ENCODE measurements around the gene SPHK2.

DNA sequence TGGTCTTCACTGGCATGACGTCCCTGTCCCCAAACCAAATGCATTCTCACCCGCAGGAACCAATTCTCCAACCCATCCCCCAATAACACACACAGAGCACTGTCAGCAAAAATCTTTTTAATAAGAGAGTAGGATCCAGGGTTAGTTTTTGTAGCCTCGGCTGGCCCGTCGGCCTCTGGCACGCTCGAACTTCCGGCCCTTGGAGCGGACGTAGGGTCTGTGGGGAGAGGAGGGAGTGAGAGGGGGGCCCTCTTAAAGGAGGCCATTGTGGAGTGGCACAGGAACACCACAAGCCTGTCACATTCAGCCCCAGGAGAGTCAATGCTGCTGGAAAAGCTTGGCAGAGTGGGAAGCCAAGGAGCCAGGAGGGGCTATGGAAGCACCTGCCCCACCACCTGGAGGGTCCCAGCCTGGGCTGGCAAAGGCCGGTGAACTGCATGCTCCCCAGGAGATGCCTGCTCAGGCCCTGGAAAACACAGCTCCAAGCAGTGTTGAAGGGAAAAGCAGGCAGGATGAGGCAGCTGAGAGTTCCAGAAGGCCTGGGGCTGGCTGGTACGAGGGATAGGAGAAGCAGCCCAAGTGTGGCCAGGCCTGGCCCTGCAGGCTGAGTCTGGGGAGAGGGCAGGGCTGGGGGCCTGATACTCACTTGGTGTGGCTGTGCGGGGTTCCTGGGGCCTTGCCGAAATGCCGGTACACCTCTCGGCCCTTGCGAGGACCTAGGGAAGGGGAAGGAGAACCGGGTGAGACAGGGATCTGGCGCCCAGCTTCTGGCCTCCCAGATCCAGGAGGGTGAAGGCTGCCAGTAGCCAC lies 3.9 kb upstream of the SPHK2 start:
- TF ChIP-seq ZNF174 (tag by site-specific recombination; IDR thresholded peaks at IDR 0.05) (no peak), ZNF140 (tag by site-specific recombination; IDR thresholded peaks at IDR 0.05) (no peak), ZNF624 (tag by site-specific recombination; IDR thresholded peaks at IDR 0.05) (no peak), ZFP3 (tag by site-specific recombination; IDR thresholded peaks at IDR 0.05; ENCODE audit: low read depth) (no peak), ZNF114 (tag by site-specific recombination; IDR thresholded peaks at IDR 0.05) (no peak)
- TF ChIP-seq, protein P1, sequence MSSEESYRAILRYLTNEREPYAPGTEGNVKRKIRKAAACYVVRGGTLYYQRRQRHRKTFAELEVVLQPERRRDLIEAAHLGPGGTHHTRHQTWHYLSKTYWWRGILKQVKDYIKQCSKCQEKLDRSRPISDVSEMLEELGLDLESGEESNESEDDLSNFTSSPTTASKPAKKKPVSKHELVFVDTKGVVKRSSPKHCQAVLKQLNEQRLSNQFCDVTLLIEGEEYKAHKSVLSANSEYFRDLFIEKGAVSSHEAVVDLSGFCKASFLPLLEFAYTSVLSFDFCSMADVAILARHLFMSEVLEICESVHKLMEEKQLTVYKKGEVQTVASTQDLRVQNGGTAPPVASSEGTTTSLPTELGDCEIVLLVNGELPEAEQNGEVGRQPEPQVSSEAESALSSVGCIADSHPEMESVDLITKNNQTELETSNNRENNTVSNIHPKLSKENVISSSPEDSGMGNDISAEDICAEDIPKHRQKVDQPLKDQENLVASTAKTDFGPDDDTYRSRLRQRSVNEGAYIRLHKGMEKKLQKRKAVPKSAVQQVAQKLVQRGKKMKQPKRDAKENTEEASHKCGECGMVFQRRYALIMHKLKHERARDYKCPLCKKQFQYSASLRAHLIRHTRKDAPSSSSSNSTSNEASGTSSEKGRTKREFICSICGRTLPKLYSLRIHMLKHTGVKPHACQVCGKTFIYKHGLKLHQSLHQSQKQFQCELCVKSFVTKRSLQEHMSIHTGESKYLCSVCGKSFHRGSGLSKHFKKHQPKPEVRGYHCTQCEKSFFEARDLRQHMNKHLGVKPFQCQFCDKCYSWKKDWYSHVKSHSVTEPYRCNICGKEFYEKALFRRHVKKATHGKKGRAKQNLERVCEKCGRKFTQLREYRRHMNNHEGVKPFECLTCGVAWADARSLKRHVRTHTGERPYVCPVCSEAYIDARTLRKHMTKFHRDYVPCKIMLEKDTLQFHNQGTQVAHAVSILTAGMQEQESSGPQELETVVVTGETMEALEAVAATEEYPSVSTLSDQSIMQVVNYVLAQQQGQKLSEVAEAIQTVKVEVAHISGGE (tag by site-specific recombination; conservative IDR thresholded peaks at IDR 0.05; ENCODE audit: low read depth), result no peak
- TF ChIP-seq, protein P2, sequence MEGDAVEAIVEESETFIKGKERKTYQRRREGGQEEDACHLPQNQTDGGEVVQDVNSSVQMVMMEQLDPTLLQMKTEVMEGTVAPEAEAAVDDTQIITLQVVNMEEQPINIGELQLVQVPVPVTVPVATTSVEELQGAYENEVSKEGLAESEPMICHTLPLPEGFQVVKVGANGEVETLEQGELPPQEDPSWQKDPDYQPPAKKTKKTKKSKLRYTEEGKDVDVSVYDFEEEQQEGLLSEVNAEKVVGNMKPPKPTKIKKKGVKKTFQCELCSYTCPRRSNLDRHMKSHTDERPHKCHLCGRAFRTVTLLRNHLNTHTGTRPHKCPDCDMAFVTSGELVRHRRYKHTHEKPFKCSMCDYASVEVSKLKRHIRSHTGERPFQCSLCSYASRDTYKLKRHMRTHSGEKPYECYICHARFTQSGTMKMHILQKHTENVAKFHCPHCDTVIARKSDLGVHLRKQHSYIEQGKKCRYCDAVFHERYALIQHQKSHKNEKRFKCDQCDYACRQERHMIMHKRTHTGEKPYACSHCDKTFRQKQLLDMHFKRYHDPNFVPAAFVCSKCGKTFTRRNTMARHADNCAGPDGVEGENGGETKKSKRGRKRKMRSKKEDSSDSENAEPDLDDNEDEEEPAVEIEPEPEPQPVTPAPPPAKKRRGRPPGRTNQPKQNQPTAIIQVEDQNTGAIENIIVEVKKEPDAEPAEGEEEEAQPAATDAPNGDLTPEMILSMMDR (tag by site-specific recombination; IDR thresholded peaks at IDR 0.05), result no peak

Data from HEK293 (cell line).